Liver (tissue), 9 donors: ENCODE data around the gene NBEA. TPM values are rescaled to one million over a fixed set of nuclear protein-coding genes. Genes with fewer than 3 reads are reported as not detected.
A peak's percentile ranks its signal among the peaks of the same experiment; 100 is the strongest.

Source experiments
- DNase-seq: peaks from one replicate; pipeline ENCODE4 v3.0.0-alpha.2; 2017; ENCODE audit warnings: low spot score
- H3K27ac ChIP-seq, 2 donors: one replicate each; pipeline ENCODE4 v1.7.0; 2013; ENCODE audit warnings: inconsistent platforms in 2 of 2, low read length in 2 of 2, control low read depth in 1 of 2, low read depth in 1 of 2, mild to moderate bottlenecking in 1 of 2
- H3K27me3 ChIP-seq, 4 donors: one replicate each; pipeline versions ENCODE4 v1.6.1 to v1.7.0; 2013; ENCODE audit warnings: low read length in 3 of 4, inconsistent platforms in 1 of 4, mild to moderate bottlenecking in 1 of 4, moderate library complexity in 1 of 4; ENCODE audit not compliant: control insufficient read depth in 4 of 4, insufficient read depth in 4 of 4
- H3K36me3 ChIP-seq, 4 donors: one replicate each; pipeline versions ENCODE4 v1.6.1 to v1.7.0; 2013; ENCODE audit warnings: low read length in 3 of 4, mild to moderate bottlenecking in 3 of 4, low read depth in 1 of 4, moderate library complexity in 1 of 4; ENCODE audit not compliant: control insufficient read depth in 4 of 4, insufficient read depth in 3 of 4
- H3K4me1 ChIP-seq, 4 donors: one replicate each; pipeline versions ENCODE4 v1.6.1 to v1.7.0; 2013; ENCODE audit warnings: low read length in 3 of 4, mild to moderate bottlenecking in 3 of 4, moderate library complexity in 1 of 4; ENCODE audit not compliant: control insufficient read depth in 4 of 4, insufficient read depth in 4 of 4
- H3K4me3 ChIP-seq, 3 donors: one replicate each; pipeline versions ENCODE4 v1.6.1 to v1.7.0; 2013; ENCODE audit warnings: low read length in 3 of 3, control low read depth in 1 of 3, low read depth in 1 of 3, mild to moderate bottlenecking in 1 of 3
- H3K9ac ChIP-seq, 2 donors: one replicate each; pipeline ENCODE4 v1.7.0; 2013; ENCODE audit warnings: low read length in 2 of 2, mild to moderate bottlenecking in 2 of 2, moderate library complexity in 2 of 2, control low read depth in 1 of 2, low read depth in 1 of 2
- H3K9me3 ChIP-seq, 4 donors: one replicate each; pipeline versions ENCODE4 v1.6.1 to v1.7.0; 2013; ENCODE audit warnings: low read length in 3 of 4; ENCODE audit not compliant: control insufficient read depth in 4 of 4
- EGR1 ChIP-seq, 2 donors: IDR thresholded peaks; 2 replicates each; pipeline ENCODE4 v1.6.1; 2016 to 2018; ENCODE audit warnings: antibody characterized with exemption in 2 of 2, low read depth in 2 of 2
- FOXA1 ChIP-seq: IDR thresholded peaks from 2 replicates; pipeline ENCODE4 v1.6.1; 2016; ENCODE audit warnings: antibody characterized with exemption
- HNF4A ChIP-seq, 2 donors: conservative IDR thresholded peaks; 2 replicates each; pipeline ENCODE4 v1.6.1; 2016; ENCODE audit warnings: antibody characterized with exemption in 2 of 2, mild to moderate bottlenecking in 2 of 2
- RAD21 ChIP-seq, 2 donors: IDR thresholded peaks; 2 replicates each; pipeline ENCODE4 v1.6.1; 2016; ENCODE audit warnings: antibody characterized with exemption in 2 of 2, mild to moderate bottlenecking in 2 of 2
- RXRA ChIP-seq, 2 donors: IDR thresholded peaks; 2 replicates each; pipeline ENCODE4 v1.6.1; 2017 to 2018; ENCODE audit warnings: antibody characterized with exemption in 2 of 2, mild to moderate bottlenecking in 1 of 2
- TAF1 ChIP-seq: conservative IDR thresholded peaks from 2 replicates; pipeline ENCODE4 v1.6.1; 2016; ENCODE audit warnings: antibody characterized with exemption, mild to moderate bottlenecking
- YY1 ChIP-seq: IDR thresholded peaks from 2 replicates; pipeline ENCODE4 v1.6.1; 2016; ENCODE audit warnings: antibody characterized with exemption, mild to moderate bottlenecking
- WGBS: extraction: QIAGEN DNeasy Blood & Tissue Kit; methylation state at CpG from one replicate; pipeline ENCODE4 v1.1.7; 2013; 5-methylcytosine and 5-hydroxymethylcytosine counted together
- polyA plus RNA-seq, 2 donors: library from polyadenylated mRNA; stranded (reverse) in 1 of 2; unstranded in 1 of 2; fragments of 200-250 nt in 1 of 2; fragments of >200 nt in 1 of 2; fragmentation: Nextera tagmentation in 1 of 2; extraction: Ambion mirVana in 1 of 2; gene quantifications; one replicate each; pipeline versions ENCODE4 v1.2.1 to v1.2.3, GENCODE V29; 2013 to 2015
- total RNA-seq, 2 donors: library from RNA; depleted of rRNA; stranded (reverse); fragments of >200 nt; gene quantifications; one replicate each; pipeline ENCODE4 v1.2.3, GENCODE V29; 2014
- TF ChIP-seq, protein P1 (sequence below): IDR thresholded peaks from 2 replicates; pipeline ENCODE4 v1.6.1; 2016; ENCODE audit warnings: antibody characterized with exemption, mild to moderate bottlenecking
- TF ChIP-seq, protein P2 (sequence below): IDR thresholded peaks from 2 replicates; pipeline ENCODE4 v1.6.1; 2016; ENCODE audit warnings: antibody characterized with exemption
- donor health status: healthy.
- donor health status: healthy.
- donor health status: healthy.
- donor health status: healthy.
- donor health status: healthy.

Gene NBEA
- total and polyA plus RNA-seq, 4 donors, result 0.24 to 3.5 (median 1.4) TPM

GRCh38 chr13:34901572-34901971, 40.5 kb upstream of the NBEA start:
- Histone ChIP-seq H3K9ac (no peak overlapping the region), H3K27ac (no peak overlapping the region), H3K4me3 (no peak overlapping the region), H3K9me3 (no peaks in the 10 kb centered on the region), H3K36me3 (no peaks in the 10 kb centered on the region), H3K27me3 (no peaks in the 10 kb centered on the region), H3K4me1 (no peaks in the 10 kb centered on the region)
- DNase-seq, result no peak
- no peak for TF ChIP-seq EGR1 (IDR thresholded peaks at IDR 0.05; ENCODE audit: low read depth in 2 of 2)
- TF ChIP-seq YY1, result no peak
- no peak for TF ChIP-seq RXRA (IDR thresholded peaks at IDR 0.05)
- TF ChIP-seq TAF1, result no peak
- WGBS, result 54% methylated on average over 5 of the region's 5 CpGs

GRCh38 chr13:34911159-34911558, 30.9 kb upstream of the NBEA start:
- Histone ChIP-seq H3K36me3 (no peaks in the 10 kb centered on the region), H3K4me3 (no peak overlapping the region), H3K27ac (no peak overlapping the region), H3K4me1 (no peaks in the 10 kb centered on the region), H3K9me3 (no peaks in the 10 kb centered on the region), H3K27me3 (peaks cover 0 to 3% (median 0%) of the 10 kb centered on the region in 4 donors), H3K9ac (no peak overlapping the region)
- no peak for TF ChIP-seq YY1
- no peak for TF ChIP-seq RAD21 (IDR thresholded peaks at IDR 0.05)
- TF ChIP-seq FOXA1, result no peak
- TF ChIP-seq, protein P1, sequence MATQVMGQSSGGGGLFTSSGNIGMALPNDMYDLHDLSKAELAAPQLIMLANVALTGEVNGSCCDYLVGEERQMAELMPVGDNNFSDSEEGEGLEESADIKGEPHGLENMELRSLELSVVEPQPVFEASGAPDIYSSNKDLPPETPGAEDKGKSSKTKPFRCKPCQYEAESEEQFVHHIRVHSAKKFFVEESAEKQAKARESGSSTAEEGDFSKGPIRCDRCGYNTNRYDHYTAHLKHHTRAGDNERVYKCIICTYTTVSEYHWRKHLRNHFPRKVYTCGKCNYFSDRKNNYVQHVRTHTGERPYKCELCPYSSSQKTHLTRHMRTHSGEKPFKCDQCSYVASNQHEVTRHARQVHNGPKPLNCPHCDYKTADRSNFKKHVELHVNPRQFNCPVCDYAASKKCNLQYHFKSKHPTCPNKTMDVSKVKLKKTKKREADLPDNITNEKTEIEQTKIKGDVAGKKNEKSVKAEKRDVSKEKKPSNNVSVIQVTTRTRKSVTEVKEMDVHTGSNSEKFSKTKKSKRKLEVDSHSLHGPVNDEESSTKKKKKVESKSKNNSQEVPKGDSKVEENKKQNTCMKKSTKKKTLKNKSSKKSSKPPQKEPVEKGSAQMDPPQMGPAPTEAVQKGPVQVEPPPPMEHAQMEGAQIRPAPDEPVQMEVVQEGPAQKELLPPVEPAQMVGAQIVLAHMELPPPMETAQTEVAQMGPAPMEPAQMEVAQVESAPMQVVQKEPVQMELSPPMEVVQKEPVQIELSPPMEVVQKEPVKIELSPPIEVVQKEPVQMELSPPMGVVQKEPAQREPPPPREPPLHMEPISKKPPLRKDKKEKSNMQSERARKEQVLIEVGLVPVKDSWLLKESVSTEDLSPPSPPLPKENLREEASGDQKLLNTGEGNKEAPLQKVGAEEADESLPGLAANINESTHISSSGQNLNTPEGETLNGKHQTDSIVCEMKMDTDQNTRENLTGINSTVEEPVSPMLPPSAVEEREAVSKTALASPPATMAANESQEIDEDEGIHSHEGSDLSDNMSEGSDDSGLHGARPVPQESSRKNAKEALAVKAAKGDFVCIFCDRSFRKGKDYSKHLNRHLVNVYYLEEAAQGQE, result no peak
- no peak for TF ChIP-seq TAF1
- TF ChIP-seq, protein P2, sequence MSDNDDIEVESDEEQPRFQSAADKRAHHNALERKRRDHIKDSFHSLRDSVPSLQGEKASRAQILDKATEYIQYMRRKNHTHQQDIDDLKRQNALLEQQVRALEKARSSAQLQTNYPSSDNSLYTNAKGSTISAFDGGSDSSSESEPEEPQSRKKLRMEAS, result no peak
- no peak for TF ChIP-seq HNF4A (conservative IDR thresholded peaks at IDR 0.05)
- TF ChIP-seq EGR1 (IDR thresholded peaks at IDR 0.05; ENCODE audit: low read depth in 2 of 2), result no peak
- DNase-seq, result no peak
- WGBS, result 68% methylated on average over 2 of the region's 2 CpGs

GRCh38 chr13:34913040-34913439, 29.0 kb upstream of the NBEA start:
- no peak for DNase-seq
- Histone ChIP-seq H3K9ac (no peak overlapping the region), H3K36me3 (no peaks in the 10 kb centered on the region), H3K9me3 (no peaks in the 10 kb centered on the region), H3K27me3 (peaks cover 0 to under 1% (median 0%) of the 10 kb centered on the region in 4 donors), H3K4me3 (no peak overlapping the region), H3K27ac (no peak overlapping the region), H3K4me1 (no peaks in the 10 kb centered on the region)
- TF ChIP-seq, protein P1, result peak; percentile 59
- TF ChIP-seq EGR1 (IDR thresholded peaks at IDR 0.05; ENCODE audit: low read depth in 2 of 2), result no peak
- 43% methylated on average over 6 of the region's 6 CpGs for WGBS
